Measurements from ENCODE around the gene KIF2A. TPM values are rescaled to one million over a fixed set of nuclear protein-coding genes. Genes with fewer than 3 reads are reported as not detected.

The KIF2A gene
- total and polyA plus RNA-seq, 2 of the 13 experiments (the other 11 are each of a cell fraction or from before 2014, with no cell fraction given), result 8.5 to 19.2 TPM

DNA sequence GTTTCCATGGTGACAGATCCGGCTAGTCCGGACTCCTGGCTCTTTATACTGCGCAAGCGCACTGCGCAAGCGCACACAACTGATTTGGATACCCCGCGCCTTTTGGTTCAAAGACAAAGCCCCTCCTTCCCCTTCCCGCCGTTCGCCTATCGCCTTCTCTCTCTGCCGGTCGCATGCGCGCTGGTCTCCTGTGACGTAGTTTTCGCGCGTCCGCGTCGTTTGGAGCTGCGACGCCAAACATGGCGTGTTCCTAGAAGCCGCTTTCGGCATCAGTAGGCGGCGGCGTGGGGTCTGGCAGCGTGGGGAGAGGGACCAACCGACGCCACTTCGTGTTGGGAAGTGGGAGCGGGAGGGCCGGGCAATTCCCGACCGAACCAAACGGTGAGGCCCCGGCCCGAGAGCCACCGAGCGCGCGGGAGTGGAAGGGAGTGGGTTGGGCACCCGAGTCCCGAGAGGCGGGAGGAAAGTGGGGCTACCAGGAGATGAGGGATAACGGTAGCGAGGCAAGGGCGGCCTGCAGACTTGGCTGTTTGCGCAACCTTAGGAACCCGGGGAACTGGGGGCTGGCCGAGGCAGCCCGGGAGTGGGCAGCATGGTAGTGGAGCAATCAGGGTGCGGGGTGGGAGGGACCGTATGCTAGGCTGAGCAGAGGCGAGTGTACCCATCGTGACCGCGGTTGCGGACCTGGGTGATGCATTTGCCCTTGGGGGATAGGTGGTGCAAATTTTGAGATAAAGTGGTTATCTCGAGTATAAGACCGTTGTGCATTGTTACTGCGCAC lies 106.7 kb downstream of the KIF2A start, which contains the start of gene IPO11 (continued):
- TF ChIP-seq, protein P1, sequence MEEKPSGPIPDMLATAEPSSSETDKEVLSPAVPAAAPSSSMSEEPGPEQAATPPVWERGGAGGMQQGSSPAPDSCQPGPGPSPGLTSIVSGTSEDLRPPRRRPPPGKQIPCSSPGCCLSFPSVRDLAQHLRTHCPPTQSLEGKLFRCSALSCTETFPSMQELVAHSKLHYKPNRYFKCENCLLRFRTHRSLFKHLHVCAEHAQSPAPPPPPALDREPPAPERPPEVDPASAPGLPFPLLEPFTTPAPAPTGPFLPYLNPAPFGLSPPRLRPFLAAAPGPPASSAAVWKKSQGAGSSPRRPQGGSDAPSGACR (CRISPR knock-in tag; IDR thresholded peaks at IDR 0.05), result 0 out of 2 replicates have a peak, but pooled peaks have one; percentile 23
- peak; percentile 81; the same call in 1 of the 2 replicates for TF ChIP-seq ZNF788 (CRISPR knock-in tag; IDR thresholded peaks at IDR 0.05; ENCODE audit: borderline replicate concordance)
- TF ChIP-seq ZNF160 (CRISPR knock-in tag; IDR thresholded peaks at IDR 0.05), result 0 out of 2 replicates have a peak, but pooled peaks have one; percentile 37
- TF ChIP-seq SMARCC2 (IDR thresholded peaks at IDR 0.05), result no peak
- TF ChIP-seq, protein P2, sequence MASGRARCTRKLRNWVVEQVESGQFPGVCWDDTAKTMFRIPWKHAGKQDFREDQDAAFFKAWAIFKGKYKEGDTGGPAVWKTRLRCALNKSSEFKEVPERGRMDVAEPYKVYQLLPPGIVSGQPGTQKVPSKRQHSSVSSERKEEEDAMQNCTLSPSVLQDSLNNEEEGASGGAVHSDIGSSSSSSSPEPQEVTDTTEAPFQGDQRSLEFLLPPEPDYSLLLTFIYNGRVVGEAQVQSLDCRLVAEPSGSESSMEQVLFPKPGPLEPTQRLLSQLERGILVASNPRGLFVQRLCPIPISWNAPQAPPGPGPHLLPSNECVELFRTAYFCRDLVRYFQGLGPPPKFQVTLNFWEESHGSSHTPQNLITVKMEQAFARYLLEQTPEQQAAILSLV (CRISPR knock-in tag; IDR thresholded peaks at IDR 0.05; ENCODE audit: borderline replicate concordance), result peak; percentile 76; the same call in 1 of the 2 replicates
- TF ChIP-seq, protein P3, sequence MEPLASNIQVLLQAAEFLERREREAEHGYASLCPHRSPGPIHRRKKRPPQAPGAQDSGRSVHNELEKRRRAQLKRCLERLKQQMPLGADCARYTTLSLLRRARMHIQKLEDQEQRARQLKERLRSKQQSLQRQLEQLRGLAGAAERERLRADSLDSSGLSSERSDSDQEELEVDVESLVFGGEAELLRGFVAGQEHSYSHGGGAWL (CRISPR knock-in tag; IDR thresholded peaks at IDR 0.05), result peak; percentile 65; the same call in 1 of the 2 replicates
- TF ChIP-seq, protein P4, sequence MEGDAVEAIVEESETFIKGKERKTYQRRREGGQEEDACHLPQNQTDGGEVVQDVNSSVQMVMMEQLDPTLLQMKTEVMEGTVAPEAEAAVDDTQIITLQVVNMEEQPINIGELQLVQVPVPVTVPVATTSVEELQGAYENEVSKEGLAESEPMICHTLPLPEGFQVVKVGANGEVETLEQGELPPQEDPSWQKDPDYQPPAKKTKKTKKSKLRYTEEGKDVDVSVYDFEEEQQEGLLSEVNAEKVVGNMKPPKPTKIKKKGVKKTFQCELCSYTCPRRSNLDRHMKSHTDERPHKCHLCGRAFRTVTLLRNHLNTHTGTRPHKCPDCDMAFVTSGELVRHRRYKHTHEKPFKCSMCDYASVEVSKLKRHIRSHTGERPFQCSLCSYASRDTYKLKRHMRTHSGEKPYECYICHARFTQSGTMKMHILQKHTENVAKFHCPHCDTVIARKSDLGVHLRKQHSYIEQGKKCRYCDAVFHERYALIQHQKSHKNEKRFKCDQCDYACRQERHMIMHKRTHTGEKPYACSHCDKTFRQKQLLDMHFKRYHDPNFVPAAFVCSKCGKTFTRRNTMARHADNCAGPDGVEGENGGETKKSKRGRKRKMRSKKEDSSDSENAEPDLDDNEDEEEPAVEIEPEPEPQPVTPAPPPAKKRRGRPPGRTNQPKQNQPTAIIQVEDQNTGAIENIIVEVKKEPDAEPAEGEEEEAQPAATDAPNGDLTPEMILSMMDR (CRISPR knock-in tag; IDR thresholded peaks at IDR 0.05), result peak; percentile 23; the same call in 1 of the 2 replicates
- TF ChIP-seq IKZF4 (CRISPR knock-in tag; IDR thresholded peaks at IDR 0.05; ENCODE audit: borderline replicate concordance, low read depth, not compliant biosample characterization), result peak; percentile 31
- peak; percentile 99 for TF ChIP-seq HDAC1 (CRISPR knock-in tag; IDR thresholded peaks at IDR 0.05)
- no peak for TF ChIP-seq THYN1 (CRISPR knock-in tag; IDR thresholded peaks at IDR 0.05; ENCODE audit: borderline replicate concordance, low read depth)
- TF ChIP-seq, protein P5, sequence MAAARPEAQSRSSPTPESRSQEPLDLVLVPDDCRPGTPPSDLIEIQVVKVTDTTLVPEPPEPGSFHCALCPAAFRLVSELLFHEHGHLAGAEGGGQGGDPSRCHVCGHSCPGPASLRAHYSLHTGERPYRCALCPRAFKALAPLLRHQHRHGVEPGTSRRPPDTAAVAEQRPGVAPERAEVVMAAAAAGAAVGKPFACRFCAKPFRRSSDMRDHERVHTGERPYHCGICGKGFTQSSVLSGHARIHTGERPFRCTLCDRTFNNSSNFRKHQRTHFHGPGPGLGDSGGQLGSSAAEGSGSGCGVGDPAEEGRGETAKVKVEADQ (CRISPR knock-in tag; IDR thresholded peaks at IDR 0.05; ENCODE audit: borderline replicate concordance), result 0 out of 2 replicates have a peak, but pooled peaks have one; percentile 57
- TF ChIP-seq CBX5 (CRISPR knock-in tag; IDR thresholded peaks at IDR 0.05; ENCODE audit: borderline replicate concordance), result peak; percentile 64; the same call in 1 of the 2 replicates
- TF ChIP-seq HDAC2 (CRISPR knock-in tag; IDR thresholded peaks at IDR 0.05), result peak; percentile 93
- TF ChIP-seq SIX1 (CRISPR knock-in tag; IDR thresholded peaks at IDR 0.05; ENCODE audit: borderline replicate concordance), result no peak
- 0 out of 2 replicates have a peak, but pooled peaks have one; percentile 24 for TF ChIP-seq ZKSCAN1 (IDR thresholded peaks at IDR 0.05; ENCODE audit: low read length)
- peak; percentile 99 for TF ChIP-seq KAT8 (CRISPR knock-in tag; IDR thresholded peaks at IDR 0.05)
- peak; percentile 83 for TF ChIP-seq ZNF350 (CRISPR knock-in tag; IDR thresholded peaks at IDR 0.05; ENCODE audit: borderline replicate concordance, low read depth)
- TF ChIP-seq SATB2 (CRISPR knock-in tag; IDR thresholded peaks at IDR 0.05), result no peak
- TF ChIP-seq LCORL (IDR thresholded peaks at IDR 0.05), result no peak
- peak; percentile 55 for TF ChIP-seq LCORL (CRISPR knock-in tag; IDR thresholded peaks at IDR 0.05)
- TF ChIP-seq, protein P6, sequence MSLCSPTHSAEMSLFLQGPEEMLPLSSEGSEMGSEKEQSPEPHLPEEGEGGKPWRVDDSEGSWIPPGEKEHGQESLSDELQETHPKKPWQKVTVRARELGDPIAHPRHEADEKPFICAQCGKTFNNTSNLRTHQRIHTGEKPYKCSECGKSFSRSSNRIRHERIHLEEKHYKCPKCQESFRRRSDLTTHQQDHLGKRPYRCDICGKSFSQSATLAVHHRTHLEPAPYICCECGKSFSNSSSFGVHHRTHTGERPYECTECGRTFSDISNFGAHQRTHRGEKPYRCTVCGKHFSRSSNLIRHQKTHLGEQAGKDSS (CRISPR knock-in tag; IDR thresholded peaks at IDR 0.05; ENCODE audit: borderline replicate concordance, low read depth), result 0 out of 2 replicates have a peak, but pooled peaks have one; percentile 54
- 0 out of 2 replicates have a peak, but pooled peaks have one; percentile 33 for TF ChIP-seq KLF13 (CRISPR knock-in tag; IDR thresholded peaks at IDR 0.05)
- TF ChIP-seq SETDB1 (CRISPR knock-in tag; IDR thresholded peaks at IDR 0.05; ENCODE audit: borderline replicate concordance), result no peak
